ENCODE results near the gene FOXF1. TPM values are rescaled to one million over a fixed set of nuclear protein-coding genes. Genes with fewer than 3 reads are reported as not detected.

Gene FOXF1
- total and polyA plus RNA-seq, 3 experiments from 2014 or later = not detected

DNA sequence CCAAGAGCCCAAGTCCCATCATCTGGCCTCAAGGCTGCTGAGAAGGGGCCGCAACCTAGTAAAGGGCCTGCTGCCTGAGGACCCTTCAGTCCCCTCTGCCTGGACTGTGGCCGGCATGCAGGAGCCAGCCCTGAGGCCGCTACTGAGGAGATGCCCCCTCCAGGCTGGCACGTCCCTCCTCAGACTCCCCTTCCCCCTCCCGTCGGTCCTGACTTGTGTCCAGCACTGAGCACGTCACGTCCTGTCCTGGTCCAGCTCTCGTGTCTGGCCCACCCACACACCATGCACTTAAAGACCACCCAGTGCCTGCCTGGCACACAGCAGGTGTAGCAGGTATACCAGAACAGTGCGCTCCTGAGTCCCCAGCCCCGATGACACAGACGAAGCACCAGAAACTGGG is 35.2 kb downstream of the FOXF1 start:
- no peak overlapping the region for H3K4me3 ChIP-seq (ENCODE audit: low read length)
- no peaks in the 10 kb centered on the region for H3K9me3 Mint-ChIP-seq
- no peaks in the 10 kb centered on the region for H3K4me1 ChIP-seq (ENCODE audit: insufficient read depth, low read length)
- H3K27me3 Mint-ChIP-seq = no peaks in the 10 kb centered on the region
- H3K36me3 Mint-ChIP-seq = peaks cover 4 to 91% (median 24%) of the 10 kb centered on the region in 3 donors
- ChIA-PET CTCF (no interaction called here), POLR2A (no interaction called here)
- no peak overlapping the region for H3K4me3 Mint-ChIP-seq
- peak overlapping the region in 1 of 8 donors; percentile 82 for H3K27ac Mint-ChIP-seq
- peaks cover 0 to 3% (median 0%) of the 10 kb centered on the region in 3 donors for H3K4me1 Mint-ChIP-seq
- no peak for DNase-seq
- H3K9me3 ChIP-seq (ENCODE audit: low read length) = no peaks in the 10 kb centered on the region
- H3K27ac ChIP-seq (ENCODE audit: low read depth, low read length) = no peak overlapping the region
- peaks cover 20% of the 10 kb centered on the region for H3K36me3 ChIP-seq (ENCODE audit: insufficient read depth, low read length)
- H3K27me3 ChIP-seq (ENCODE audit: insufficient read depth, low read length, poor library complexity, severe bottlenecking) = no peaks in the 10 kb centered on the region

DNA sequence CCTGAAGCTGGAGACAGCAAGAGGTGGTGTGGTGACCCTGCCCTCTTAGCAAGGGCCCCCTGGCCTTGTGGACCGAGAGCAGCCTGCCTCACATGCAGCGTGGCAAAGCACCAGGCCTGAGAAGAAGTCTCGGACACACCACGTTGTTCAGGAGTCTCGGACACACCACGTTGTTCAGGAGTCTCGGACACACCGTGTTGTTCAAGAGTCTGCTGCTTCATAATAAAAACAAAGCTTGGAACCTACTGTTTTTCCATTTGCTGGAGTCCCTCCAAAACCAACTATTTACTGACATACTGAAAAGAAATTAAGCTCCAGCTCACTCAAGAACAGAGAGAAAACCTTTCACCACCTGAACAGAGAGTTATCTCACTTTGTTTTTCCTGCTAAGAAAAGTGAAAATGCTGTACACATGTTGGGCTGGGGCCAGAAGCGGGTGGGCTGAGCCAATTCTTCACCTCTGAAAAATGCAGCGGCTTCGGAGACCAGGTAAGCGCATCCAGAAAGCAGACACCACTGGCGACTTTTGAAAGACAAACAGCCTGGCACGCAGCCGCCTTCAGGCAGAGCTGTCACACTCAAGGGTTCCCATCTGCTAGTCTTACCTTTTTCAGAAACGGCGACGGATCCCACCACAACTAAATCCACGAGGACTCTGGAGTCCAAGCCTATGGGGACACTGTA is 35.8 kb downstream of the FOXF1 start:
- Mint-ChIP-seq H3K4me3 (no peak overlapping the region), H3K4me1 (peaks cover 0 to 3% (median 0%) of the 10 kb centered on the region in 3 donors), H3K9me3 (no peaks in the 10 kb centered on the region), H3K27ac (no peak overlapping the region), H3K27me3 (no peaks in the 10 kb centered on the region), H3K36me3 (peaks cover 4 to 89% (median 20%) of the 10 kb centered on the region in 3 donors)
- H3K4me3 ChIP-seq (ENCODE audit: low read length) = no peak overlapping the region
- POLR2A ChIA-PET = no interaction called here
- DNase-seq = no peak
- no peaks in the 10 kb centered on the region for H3K4me1 ChIP-seq (ENCODE audit: insufficient read depth, low read length)
- no peak overlapping the region for H3K27ac ChIP-seq (ENCODE audit: low read depth, low read length)
- no peaks in the 10 kb centered on the region for H3K27me3 ChIP-seq (ENCODE audit: insufficient read depth, low read length, poor library complexity, severe bottlenecking)
- no peaks in the 10 kb centered on the region for H3K9me3 ChIP-seq (ENCODE audit: low read length)
- CTCF ChIA-PET = no interaction called here
- peaks cover 14% of the 10 kb centered on the region for H3K36me3 ChIP-seq (ENCODE audit: insufficient read depth, low read length)

DNA sequence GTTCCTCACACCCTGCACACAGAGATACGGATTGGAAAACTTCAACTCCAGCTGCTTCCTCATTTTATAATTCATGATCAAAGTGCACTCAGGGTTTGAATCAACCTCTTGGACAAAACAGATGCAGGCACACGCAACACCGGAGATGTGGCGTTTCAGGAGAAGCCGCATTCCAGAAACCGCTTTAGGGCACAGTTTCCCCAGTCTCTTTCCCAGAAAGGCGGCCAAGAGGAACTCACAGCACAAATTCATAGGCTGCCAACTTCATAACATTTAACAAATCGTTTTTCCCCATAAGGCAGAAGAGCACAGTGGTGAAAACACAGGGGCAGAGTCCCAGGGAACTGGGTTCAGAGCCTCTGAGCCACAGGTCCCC is 36.3 kb downstream of the FOXF1 start:
- H3K36me3 Mint-ChIP-seq = peaks cover 4 to 89% (median 17%) of the 10 kb centered on the region in 3 donors

DNA sequence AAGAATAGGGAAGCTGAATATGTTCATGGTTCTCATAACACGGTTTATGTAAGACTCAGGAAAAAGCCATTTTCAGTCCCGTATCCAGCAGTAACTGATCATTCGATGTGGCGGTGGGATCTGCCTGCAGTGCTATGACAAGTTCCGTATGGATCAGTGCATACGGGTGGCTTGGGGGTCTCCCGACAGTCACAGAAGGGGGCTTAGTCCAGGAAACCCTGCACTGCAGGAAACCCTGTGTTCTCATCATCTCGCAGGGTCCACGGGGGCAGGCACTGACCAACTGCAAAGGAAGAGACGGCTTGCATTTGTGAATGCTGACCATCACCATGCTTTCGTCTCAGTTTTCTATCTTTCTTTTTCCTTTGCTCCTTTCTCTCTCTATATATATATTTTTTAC is 37.0 kb downstream of the FOXF1 start:
- no peak overlapping the region for H3K4me3 ChIP-seq (ENCODE audit: low read length)
- DNase-seq = no peak
- no peak overlapping the region for H3K27ac Mint-ChIP-seq
- no peaks in the 10 kb centered on the region for H3K27me3 Mint-ChIP-seq
- no peak overlapping the region for H3K4me3 Mint-ChIP-seq
- no peaks in the 10 kb centered on the region for H3K9me3 Mint-ChIP-seq
- peaks cover 0 to 5% (median under 1%) of the 10 kb centered on the region in 3 donors for H3K4me1 Mint-ChIP-seq
- ChIA-PET POLR2A (no interaction called here), CTCF (no interaction called here)
- no peaks in the 10 kb centered on the region for H3K4me1 ChIP-seq (ENCODE audit: insufficient read depth, low read length)
- H3K27me3 ChIP-seq (ENCODE audit: insufficient read depth, low read length, poor library complexity, severe bottlenecking) = no peaks in the 10 kb centered on the region
- H3K36me3 ChIP-seq (ENCODE audit: insufficient read depth, low read length) = peaks cover 2% of the 10 kb centered on the region
- H3K9me3 ChIP-seq (ENCODE audit: low read length) = no peaks in the 10 kb centered on the region
- H3K36me3 Mint-ChIP-seq = peaks cover 4 to 86% (median 17%) of the 10 kb centered on the region in 3 donors
- no peak overlapping the region for H3K27ac ChIP-seq (ENCODE audit: low read depth, low read length)

More for the DNA sequence above, 36.3 kb downstream of the FOXF1 start:
- CTCF ChIA-PET = no interaction called here
- no peak overlapping the region for H3K4me3 Mint-ChIP-seq
- POLR2A ChIA-PET = no interaction called here
- H3K9me3 Mint-ChIP-seq = no peaks in the 10 kb centered on the region
- H3K27me3 ChIP-seq (ENCODE audit: insufficient read depth, low read length, poor library complexity, severe bottlenecking) = no peaks in the 10 kb centered on the region
- H3K36me3 ChIP-seq (ENCODE audit: insufficient read depth, low read length) = peaks cover 9% of the 10 kb centered on the region
- no peak overlapping the region for H3K4me3 ChIP-seq (ENCODE audit: low read length)
- no peaks in the 10 kb centered on the region for H3K27me3 Mint-ChIP-seq
- H3K4me1 Mint-ChIP-seq = peaks cover 0 to 3% (median 0%) of the 10 kb centered on the region in 3 donors
- no peak overlapping the region for H3K27ac ChIP-seq (ENCODE audit: low read depth, low read length)
- H3K4me1 ChIP-seq (ENCODE audit: insufficient read depth, low read length) = no peaks in the 10 kb centered on the region
- no peak overlapping the region for H3K27ac Mint-ChIP-seq
- DNase-seq = no peak
- no peaks in the 10 kb centered on the region for H3K9me3 ChIP-seq (ENCODE audit: low read length)

DNA sequence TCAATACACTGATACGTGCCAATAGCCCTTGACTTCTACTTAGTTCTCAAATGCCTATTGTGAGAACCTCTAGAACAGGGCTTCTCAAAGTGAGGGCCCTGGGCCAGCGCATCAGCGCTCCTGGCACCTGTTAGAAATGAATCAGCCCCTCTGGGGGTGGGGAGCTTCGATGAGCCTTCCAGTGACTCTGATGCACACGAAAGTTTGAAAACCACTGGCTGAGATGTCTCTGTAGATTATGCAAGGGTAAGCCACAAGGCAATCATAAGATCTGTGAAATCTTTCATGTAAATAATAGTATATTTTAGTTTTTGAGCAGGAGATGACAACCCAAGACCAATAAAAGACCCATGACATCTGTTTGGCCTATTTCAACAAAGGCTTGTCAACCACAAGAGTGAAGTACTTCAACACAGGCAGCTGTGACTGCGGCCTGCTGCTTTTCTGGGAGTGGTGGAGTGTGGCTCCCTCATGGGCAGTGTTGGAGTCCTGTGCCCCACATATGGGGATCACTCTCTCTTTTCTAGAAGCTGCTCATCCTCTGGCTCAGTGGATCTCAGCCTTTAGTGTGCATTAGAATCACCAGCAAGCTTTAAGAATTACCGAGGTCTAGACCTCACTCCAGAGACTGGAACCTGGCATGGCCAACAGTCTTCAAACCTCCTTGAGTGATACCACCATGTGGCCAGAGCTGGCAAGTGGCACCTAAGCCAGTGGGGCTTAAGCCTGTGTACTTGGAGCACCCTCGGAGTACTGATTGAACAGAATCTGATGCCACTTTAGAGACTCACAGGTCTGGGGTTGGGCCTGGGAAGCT is 39.0 kb downstream of the FOXF1 start:
- H3K27me3 ChIP-seq (ENCODE audit: insufficient read depth, low read length, poor library complexity, severe bottlenecking) = no peaks in the 10 kb centered on the region
- ChIA-PET POLR2A (interaction anchor here (0.5 kb wide), 1 partner anchor 86 kb away, joined by 3 read pairs; no protein-coding TSS in a partner anchor), CTCF (interaction anchor here (2.0 kb wide), 1 partner anchor 15 kb away, joined by 7 read pairs; no protein-coding TSS in a partner anchor)
- H3K27me3 Mint-ChIP-seq = peaks cover 0 to 2% of the 10 kb centered on the region in 2 donors
- H3K27ac Mint-ChIP-seq = no peak overlapping the region
- no peaks in the 10 kb centered on the region for H3K9me3 ChIP-seq (ENCODE audit: low read length)
- no peak overlapping the region for H3K27ac ChIP-seq (ENCODE audit: low read depth, low read length)
- H3K9me3 Mint-ChIP-seq = no peaks in the 10 kb centered on the region
- DNase-seq = peak in 1 of 5 donors; percentile 12
- no peak overlapping the region for H3K4me3 Mint-ChIP-seq
- H3K36me3 ChIP-seq (ENCODE audit: insufficient read depth, low read length) = no peaks in the 10 kb centered on the region
- no peak overlapping the region for H3K4me3 ChIP-seq (ENCODE audit: low read length)
- peaks cover 11 to 18% (median 16%) of the 10 kb centered on the region in 3 donors for H3K4me1 Mint-ChIP-seq
- peaks cover 3% of the 10 kb centered on the region for H3K4me1 ChIP-seq (ENCODE audit: insufficient read depth, low read length)
- peaks cover 4 to 75% (median 16%) of the 10 kb centered on the region in 3 donors for H3K36me3 Mint-ChIP-seq

DNA sequence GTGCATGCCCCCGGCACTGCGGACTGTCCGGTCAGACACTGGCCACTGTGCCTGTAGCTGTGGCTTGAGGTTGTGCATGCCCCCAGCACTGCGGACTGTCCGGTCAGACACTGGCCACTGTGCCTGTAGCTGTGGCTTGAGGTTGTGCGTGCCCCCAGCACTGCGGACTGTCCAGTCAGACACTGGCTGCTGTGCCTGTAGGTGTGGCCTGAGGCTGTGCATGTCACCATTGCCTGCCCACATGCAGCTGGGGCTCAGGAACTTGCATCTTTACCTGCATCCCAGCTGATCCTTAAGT is 39.5 kb downstream of the FOXF1 start:
- Histone ChIP-seq H3K27me3 (ENCODE audit: insufficient read depth, low read length, poor library complexity, severe bottlenecking) (no peaks in the 10 kb centered on the region), H3K36me3 (ENCODE audit: insufficient read depth, low read length) (no peaks in the 10 kb centered on the region), H3K4me1 (ENCODE audit: insufficient read depth, low read length) (peaks cover 5% of the 10 kb centered on the region), H3K27ac (ENCODE audit: low read depth, low read length) (no peak overlapping the region), H3K9me3 (ENCODE audit: low read length) (no peaks in the 10 kb centered on the region), H3K4me3 (ENCODE audit: low read length) (no peak overlapping the region)
- ChIA-PET CTCF (interaction anchor here (2.0 kb wide), 1 partner anchor 15 kb away, joined by 7 read pairs; no protein-coding TSS in a partner anchor), POLR2A (interaction anchor here (0.5 kb wide), 1 partner anchor 87 kb away, joined by 3 read pairs; no protein-coding TSS in a partner anchor)
- H3K9me3 Mint-ChIP-seq = no peaks in the 10 kb centered on the region
- peaks cover 0 to 2% of the 10 kb centered on the region in 2 donors for H3K27me3 Mint-ChIP-seq
- H3K4me3 Mint-ChIP-seq = no peak overlapping the region
- peaks cover 15 to 24% (median 22%) of the 10 kb centered on the region in 3 donors for H3K4me1 Mint-ChIP-seq
- no peak overlapping the region for H3K27ac Mint-ChIP-seq
- peak in 1 of 5 donors; percentile 21 for DNase-seq
- H3K36me3 Mint-ChIP-seq = peaks cover 3 to 70% (median 13%) of the 10 kb centered on the region in 3 donors

DNA sequence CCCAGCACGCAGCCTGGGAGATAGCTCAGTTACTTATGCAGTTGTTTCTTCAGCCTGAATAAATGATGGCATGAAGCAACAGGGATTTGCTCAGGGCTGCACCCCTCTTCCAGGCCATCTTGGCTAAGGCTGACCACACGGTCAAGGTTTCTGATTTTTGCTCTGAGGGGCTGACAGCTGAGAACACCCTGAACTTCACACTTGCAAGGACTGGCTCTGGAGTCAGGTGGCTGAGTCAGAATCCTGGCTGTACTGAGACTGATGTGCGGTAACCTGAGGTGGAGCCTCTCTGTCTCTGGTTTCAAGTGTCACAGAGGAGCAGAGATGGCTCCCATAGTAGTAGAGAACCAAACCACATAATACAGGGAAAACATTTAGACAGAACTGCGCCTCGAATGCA is 40.0 kb downstream of the FOXF1 start:
- ChIA-PET POLR2A (interaction anchor here (0.5 kb wide), 1 partner anchor 87 kb away, joined by 3 read pairs; no protein-coding TSS in a partner anchor), CTCF (interaction anchor here (2.0 kb wide), 1 partner anchor 14 kb away, joined by 7 read pairs; no protein-coding TSS in a partner anchor)
- peaks cover 0 to 70% (median 10%) of the 10 kb centered on the region in 3 donors for H3K36me3 Mint-ChIP-seq
- H3K27me3 Mint-ChIP-seq = peaks cover 0 to 2% of the 10 kb centered on the region in 2 donors
- no peaks in the 10 kb centered on the region for H3K9me3 Mint-ChIP-seq
- H3K4me3 ChIP-seq (ENCODE audit: low read length) = no peak overlapping the region
- H3K9me3 ChIP-seq (ENCODE audit: low read length) = no peaks in the 10 kb centered on the region
- peak in 1 of 5 donors; percentile 4 for DNase-seq
- H3K27ac Mint-ChIP-seq = peak overlapping the region in 1 of 8 donors; percentile 43
- H3K36me3 ChIP-seq (ENCODE audit: insufficient read depth, low read length) = no peaks in the 10 kb centered on the region
- H3K4me1 Mint-ChIP-seq = peaks cover 19 to 28% (median 26%) of the 10 kb centered on the region in 3 donors
- H3K4me3 Mint-ChIP-seq = no peak overlapping the region
- no peak overlapping the region for H3K27ac ChIP-seq (ENCODE audit: low read depth, low read length)
- no peaks in the 10 kb centered on the region for H3K27me3 ChIP-seq (ENCODE audit: insufficient read depth, low read length, poor library complexity, severe bottlenecking)
- peaks cover 5% of the 10 kb centered on the region for H3K4me1 ChIP-seq (ENCODE audit: insufficient read depth, low read length)

DNA sequence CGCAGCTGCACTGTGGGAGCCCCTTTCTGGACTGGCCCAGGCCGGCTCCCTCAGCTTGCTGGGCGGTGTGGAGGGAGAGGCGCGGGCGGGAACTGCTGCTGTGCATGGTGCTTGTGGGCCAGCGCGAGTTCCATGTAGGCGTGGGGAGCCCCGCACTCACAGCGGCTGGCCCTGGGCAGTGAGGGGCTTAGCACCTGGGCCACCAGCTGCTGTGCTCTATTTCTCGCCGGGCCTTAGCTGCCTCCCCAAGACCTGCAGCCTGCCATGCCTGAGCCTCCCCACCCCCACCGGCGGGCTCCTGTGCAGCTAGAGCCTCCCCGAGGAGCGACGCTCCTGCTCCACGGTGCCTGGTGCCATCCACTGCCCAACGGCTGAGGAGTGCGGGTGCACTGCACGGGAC is 43.0 kb downstream of the FOXF1 start:
- H3K4me1 ChIP-seq (ENCODE audit: insufficient read depth, low read length) = peaks cover 13% of the 10 kb centered on the region
- H3K27me3 ChIP-seq (ENCODE audit: insufficient read depth, low read length, poor library complexity, severe bottlenecking) = peaks cover 4% of the 10 kb centered on the region
- H3K27ac ChIP-seq (ENCODE audit: low read depth, low read length) = no peak overlapping the region
- Mint-ChIP-seq H3K9me3 (no peaks in the 10 kb centered on the region), H3K27me3 (peaks cover 4 to 5% of the 10 kb centered on the region in 2 donors), H3K27ac (peak overlapping the region in 1 of 8 donors; percentile 91), H3K4me3 (peak overlapping the region in 4 of 7 donors; percentile 26 to 99 (median 88)), H3K36me3 (peaks cover 0 to 41% (median 5%) of the 10 kb centered on the region in 3 donors), H3K4me1 (peaks cover 22 to 37% (median 35%) of the 10 kb centered on the region in 3 donors)
- H3K9me3 ChIP-seq (ENCODE audit: low read length) = no peaks in the 10 kb centered on the region
- ChIA-PET CTCF (no interaction called here), POLR2A (no interaction called here)
- peak in 1 of 5 donors; percentile 42 for DNase-seq
- no peak overlapping the region for H3K4me3 ChIP-seq (ENCODE audit: low read length)
- H3K36me3 ChIP-seq (ENCODE audit: insufficient read depth, low read length) = no peaks in the 10 kb centered on the region

Measured in CD8-positive, alpha-beta memory T cell (primary cell).